GM12878 (cell line): ENCODE measurements around the gene GPRC5B. TPM values are rescaled to one million over a fixed set of nuclear protein-coding genes. Genes with fewer than 3 reads are reported as not detected.

ENCODE experiments used
- ATAC-seq: fragments of 200-7000 bp; cut with Tn5 transposase; 3 replicates; pipeline ENCODE4 v1.9.1; 2020; ENCODE audit warnings: mild to moderate bottlenecking, moderate library complexity
- BruUV-seq: library from RNA; stranded (reverse); fragments of 400-500 nt; replicated peaks from 2 replicates; lab custom pipeline; 2021; lab: Mats Ljungman, UMichigan
- CTCF ChIA-PET: fragments of 300-600 bp; sonication (Branson Sonifier 250); formaldehyde crosslinking; extraction: SDS; loops from one replicate; lab custom pipeline; 2021; ENCODE audit warnings: inconsistent platforms; lab: Yijun Ruan, JAX
- POLR2A ChIA-PET: fragments of 350-600 bp; formaldehyde crosslinking; extraction: SDS; loops from one replicate; lab custom pipeline; 2021; ENCODE audit warnings: inconsistent platforms; lab: Charles Lee
- RAD21 ChIA-PET: fragments of 300-600 bp; sonication (Branson Sonifier 250); formaldehyde crosslinking; loops from one replicate; lab custom pipeline; 2023; ENCODE audit warnings: antibody characterized with exemption; ENCODE audit not compliant: unreplicated experiment; lab: Charles Lee
- SMC1A ChIA-PET: fragments of 300-600 bp; sonication (Branson Sonifier 250); formaldehyde crosslinking; loops from one replicate; lab custom pipeline; 2023; ENCODE audit not compliant: unreplicated experiment, uncharacterized antibody; lab: Charles Lee
- DNase-seq: peaks from one replicate; pipeline ENCODE4 v3.0.0-alpha.2; 2011; ENCODE audit warnings: low read depth, low spot score
- FAIRE-seq: peaks from 3 replicates; lab custom pipeline; 2011; peaks lifted over from hg19 to GRCh38; lab: Jason Lieb, UNC
- H2AFZ ChIP-seq: 2 replicates; pipeline ENCODE4 v1.6.0; 2011; ENCODE audit warnings: low read depth, low read length, control low read depth; ENCODE audit not compliant: control insufficient read depth
- H3K27ac ChIP-seq: 2 replicates; pipeline ENCODE4 v1.5.1; 2011; ENCODE audit warnings: control low read depth; ENCODE audit not compliant: control insufficient read depth, insufficient read depth
- H3K27me3 ChIP-seq, 2 experiments: replicated peaks in 1 of 2; 2 replicates each; pipeline versions ENCODE4 v1.6.0 to v1.6.1; 2011; ENCODE audit warnings: low read length in 1 of 2; ENCODE audit not compliant: control insufficient read depth in 2 of 2, insufficient read depth in 2 of 2
- H3K36me3 ChIP-seq, 2 experiments: 2 replicates each; pipeline ENCODE4 v1.5.1; 2011; ENCODE audit warnings: low read length in 1 of 2; ENCODE audit not compliant: control insufficient read depth in 2 of 2, insufficient read depth in 2 of 2
- H3K4me1 ChIP-seq: 2 replicates; pipeline ENCODE4 v1.6.1; 2011; ENCODE audit warnings: mild to moderate bottlenecking, low read length, moderate library complexity, mixed read lengths; ENCODE audit not compliant: control insufficient read depth, insufficient read depth
- H3K4me2 ChIP-seq: 2 replicates; pipeline ENCODE4 v1.6.0; 2011; ENCODE audit warnings: control low read depth; ENCODE audit not compliant: control insufficient read depth, insufficient read depth
- H3K4me3 ChIP-seq: fragments of 200-600 bp; sonication (generic); 2 replicates; pipeline ENCODE4 v1.5.1; 2016
- H3K79me2 ChIP-seq: 2 replicates; pipeline ENCODE4 v1.6.0; 2011; ENCODE audit warnings: low read length; ENCODE audit not compliant: control insufficient read depth, insufficient read depth
- H3K9ac ChIP-seq: 2 replicates; pipeline ENCODE4 v1.8.0; 2011; ENCODE audit warnings: low read length, control low read depth, mixed read lengths; ENCODE audit not compliant: control insufficient read depth, insufficient read depth
- H3K9me3 ChIP-seq: replicated peaks from 3 replicates; pipeline ENCODE4 v1.5.1; 2011; ENCODE audit warnings: mild to moderate bottlenecking, low read length; ENCODE audit not compliant: control insufficient read depth, insufficient read depth
- H4K20me1 ChIP-seq: 2 replicates; pipeline ENCODE4 v1.6.0; 2011; ENCODE audit not compliant: control insufficient read depth, insufficient read depth
- EGR1 ChIP-seq, 2 experiments: IDR thresholded peaks; 1 replicate in 1 of 2; 2 replicates in 1 of 2; pipeline ENCODE4 v1.6.1; 2011 to 2012; ENCODE audit warnings: low read depth in 2 of 2, low read length in 2 of 2, borderline replicate concordance in 1 of 2, mild to moderate bottlenecking in 1 of 2, moderate library complexity in 1 of 2
- EZH2 ChIP-seq: IDR thresholded peaks from 2 replicates; pipeline ENCODE4 v1.6.1; 2012; ENCODE audit warnings: low read depth, mild to moderate bottlenecking, control low read depth, inconsistent platforms, low read length, borderline replicate concordance; ENCODE audit not compliant: control insufficient read depth
- FOS ChIP-seq: IDR thresholded peaks from 3 replicates; pipeline ENCODE4 v1.6.1; 2011; ENCODE audit warnings: borderline replicate concordance; ENCODE audit not compliant: insufficient read length; ENCODE audit errors: extremely low read depth
- GABPA ChIP-seq: IDR thresholded peaks from 2 replicates; pipeline ENCODE4 v1.6.1; 2014; ENCODE audit warnings: antibody characterized with exemption, low read depth, mild to moderate bottlenecking, inconsistent platforms
- NR2C1 ChIP-seq: fragments of 450-650 bp; IDR thresholded peaks from 2 replicates; pipeline ENCODE4 v1.6.1; 2017; ENCODE audit warnings: antibody characterized with exemption, mild to moderate bottlenecking, moderate library complexity
- NR2C2 ChIP-seq: IDR thresholded peaks from 2 replicates; pipeline ENCODE4 v1.6.1; 2011; ENCODE audit warnings: borderline replicate concordance, low read depth; ENCODE audit not compliant: control insufficient read depth, insufficient read length
- PAX5 ChIP-seq: IDR thresholded peaks from 2 replicates; pipeline ENCODE4 v1.6.1; 2011; ENCODE audit warnings: low read depth, low read length, borderline replicate concordance
- POLR2A ChIP-seq: IDR thresholded peaks from 2 replicates; pipeline ENCODE4 v1.6.1; 2011; ENCODE audit warnings: low read depth, mild to moderate bottlenecking, low read length
- RCOR1 ChIP-seq: conservative IDR thresholded peaks from 2 replicates; pipeline ENCODE4 v1.6.1; 2012; ENCODE audit warnings: low read depth, low read length, improper control_type of control experiment
- SMARCA5 ChIP-seq: fragments of 450-650 bp; IDR thresholded peaks from 2 replicates; pipeline ENCODE4 v1.6.1; 2017; ENCODE audit warnings: mild to moderate bottlenecking
- SREBF2 ChIP-seq: IDR thresholded peaks from 2 replicates; pipeline ENCODE4 v1.6.1; 2012; ENCODE audit warnings: mild to moderate bottlenecking, low read length
- TCF3 ChIP-seq: IDR thresholded peaks from 2 replicates; pipeline ENCODE4 v1.6.1; 2012; ENCODE audit warnings: low read depth, mild to moderate bottlenecking, low read length, borderline replicate concordance; ENCODE audit not compliant: insufficient read depth
- ZBTB11 ChIP-seq: fragments of 450-650 bp; formaldehyde crosslinking; IDR thresholded peaks from 2 replicates; pipeline ENCODE4 v1.5.0; 2022; ENCODE audit warnings: mild to moderate bottlenecking, missing genetic modification characterization
- ZNF274 ChIP-seq: IDR thresholded peaks from one replicate; pipeline ENCODE4 v1.8.0; 2011; ENCODE audit not compliant: insufficient read length, insufficient read depth
- WGBS: methylation state at CpG from one replicate; pipeline ENCODE4 v1.1.6; 2016; ENCODE audit warnings: low lambda C conversion rate; ENCODE audit not compliant: insufficient replicate concordance, insufficient coverage; ENCODE audit errors: missing lambda C conversion rate; 5-methylcytosine and 5-hydroxymethylcytosine counted together
- in situ Hi-C: fragments of 300-500 bp; cut with MboI; formaldehyde crosslinking; loops from 9 replicates; pipeline ENCODE4 v1.14.3; 2018; ENCODE audit warnings: mixed read lengths
- intact Hi-C: fragments of 100-400 bp; cut with micrococcal nuclease; formaldehyde crosslinking; loops from one replicate; pipeline ENCODE4 v1.14.2; 2022; ENCODE audit not compliant: unreplicated experiment
- polyA plus RNA-seq, 11 experiments: library from polyadenylated mRNA; depleted of rRNA in 4 of 11; unstranded in 6 of 11; stranded (reverse) in 5 of 11; fragments of >200 nt; fragmentation: Nextera tagmentation in 4 of 11; fragmentation: Illumina TruSeq in 1 of 11; extraction: Ambion mirVana in 4 of 11; extraction: Trizol in 1 of 11; gene quantifications; 1 replicate in 1 of 11; 2 replicates in 10 of 11; pipeline versions ENCODE4 v1.2.1 to v1.2.3, GENCODE V29; 2011 to 2016; ENCODE audit warnings: inconsistent platforms in 2 of 11, missing spikeins in 2 of 11, low read depth in 1 of 11
- total RNA-seq, 4 experiments: library from RNA; depleted of rRNA in 3 of 4; stranded (reverse); fragments of >200 nt in 3 of 4; fragmentation: Illumina TruSeq in 1 of 4; extraction: Trizol in 1 of 4; gene quantifications; 2 replicates each; pipeline versions ENCODE4 v1.2.1 to v1.2.3, GENCODE V29; 2013 to 2021

The GPRC5B gene
- total and polyA plus RNA-seq, 10 of the 15 experiments (the other 5 are each of a cell fraction or from before 2014, with no cell fraction given) = 0.01 to 0.42 (median 0.15) TPM; not detected in 2

GRCh38 chr16:19844945-19845641, 39.6 kb downstream of the GPRC5B start:
- TF ChIP-seq GABPA = no peak
- no peak for TF ChIP-seq EZH2
- no peak for TF ChIP-seq FOS
- TF ChIP-seq POLR2A = no peak
- no peak for TF ChIP-seq NR2C2
- TF ChIP-seq TCF3 = no peak
- FAIRE-seq (no peak), ATAC-seq (no peak), DNase-seq (no peak)
- no peak overlapping the region for H2AFZ ChIP-seq
- no peaks in the 10 kb centered on the region for H3K9me3 ChIP-seq
- intact Hi-C loops = no loop called here
- H4K20me1 ChIP-seq = no peaks in the 10 kb centered on the region
- no TSS peak for BruUV-seq
- 49% methylated on average over 11 of the region's 11 CpGs for WGBS
- no peaks in the 10 kb centered on the region for H3K27me3 ChIP-seq
- ChIA-PET SMC1A (interaction anchor here (0.6 kb wide), 1 partner anchor 116 kb away, joined by 3 read pairs; no protein-coding TSS in a partner anchor), CTCF (no interaction called here), RAD21 (no interaction called here), POLR2A (no interaction called here)
- H3K4me3 ChIP-seq = no peak overlapping the region
- H3K36me3 ChIP-seq = no peaks in the 10 kb centered on the region
- no peaks in the 10 kb centered on the region for H3K79me2 ChIP-seq
- no peak overlapping the region for H3K4me2 ChIP-seq
- no peak overlapping the region for H3K9ac ChIP-seq
- in situ Hi-C loops = no loop called here
- H3K4me1 ChIP-seq = no peaks in the 10 kb centered on the region
- H3K27ac ChIP-seq = no peak overlapping the region

GRCh38 chr16:19843371-19843770, 41.3 kb downstream of the GPRC5B start:
- Histone ChIP-seq H3K79me2 (no peaks in the 10 kb centered on the region), H3K27me3 (no peaks in the 10 kb centered on the region), H3K9ac (no peak overlapping the region), H3K4me3 (no peak overlapping the region), H3K4me1 (no peaks in the 10 kb centered on the region), H4K20me1 (no peaks in the 10 kb centered on the region), H3K27ac (no peak overlapping the region), H3K9me3 (no peaks in the 10 kb centered on the region), H3K4me2 (no peak overlapping the region), H2AFZ (no peak overlapping the region), H3K36me3 (no peaks in the 10 kb centered on the region)
- no peak for DNase-seq
- FAIRE-seq = no peak
- ChIA-PET POLR2A (no interaction called here), RAD21 (no interaction called here), CTCF (no interaction called here), SMC1A (no interaction called here)
- no TSS peak for BruUV-seq
- in situ Hi-C loops = no loop called here
- intact Hi-C loops = no loop called here
- 0% methylated on average over 1 of the region's 1 CpG for WGBS
- ATAC-seq = no peak
- TF ChIP-seq SREBF2 (no peak), EGR1 (IDR thresholded peaks at IDR 0.05; ENCODE audit: borderline replicate concordance in 1 of 2, low read depth in 2 of 2, low read length in 2 of 2) (no peak), PAX5 (no peak), ZNF274 (no peak), SMARCA5 (no peak), ZBTB11 (CRISPR knock-in tag) (no peak), RCOR1 (no peak), TCF3 (no peak), NR2C1 (no peak)
